ENCODE data around the gene NOD2.

DNA sequence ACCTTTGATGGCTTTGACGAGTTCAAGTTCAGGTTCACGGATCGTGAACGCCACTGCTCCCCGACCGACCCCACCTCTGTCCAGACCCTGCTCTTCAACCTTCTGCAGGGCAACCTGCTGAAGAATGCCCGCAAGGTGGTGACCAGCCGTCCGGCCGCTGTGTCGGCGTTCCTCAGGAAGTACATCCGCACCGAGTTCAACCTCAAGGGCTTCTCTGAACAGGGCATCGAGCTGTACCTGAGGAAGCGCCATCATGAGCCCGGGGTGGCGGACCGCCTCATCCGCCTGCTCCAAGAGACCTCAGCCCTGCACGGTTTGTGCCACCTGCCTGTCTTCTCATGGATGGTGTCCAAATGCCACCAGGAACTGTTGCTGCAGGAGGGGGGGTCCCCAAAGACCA, 17.6 kb downstream of the NOD2 start:
- TF ChIP-seq ZNF274 (IDR thresholded peaks at IDR 0.05; ENCODE audit: low read depth, low read length): no peak
- no peak for TF ChIP-seq YY1 (IDR thresholded peaks at IDR 0.05; ENCODE audit: insufficient read depth, insufficient read length)
